Measurements from ENCODE around the gene HCN3. TPM values are rescaled to one million over a fixed set of nuclear protein-coding genes. Genes with fewer than 3 reads are reported as not detected.

Gene HCN3
- total RNA-seq, 1 experiment from 2014 or later, result 5.4 TPM

DNA sequence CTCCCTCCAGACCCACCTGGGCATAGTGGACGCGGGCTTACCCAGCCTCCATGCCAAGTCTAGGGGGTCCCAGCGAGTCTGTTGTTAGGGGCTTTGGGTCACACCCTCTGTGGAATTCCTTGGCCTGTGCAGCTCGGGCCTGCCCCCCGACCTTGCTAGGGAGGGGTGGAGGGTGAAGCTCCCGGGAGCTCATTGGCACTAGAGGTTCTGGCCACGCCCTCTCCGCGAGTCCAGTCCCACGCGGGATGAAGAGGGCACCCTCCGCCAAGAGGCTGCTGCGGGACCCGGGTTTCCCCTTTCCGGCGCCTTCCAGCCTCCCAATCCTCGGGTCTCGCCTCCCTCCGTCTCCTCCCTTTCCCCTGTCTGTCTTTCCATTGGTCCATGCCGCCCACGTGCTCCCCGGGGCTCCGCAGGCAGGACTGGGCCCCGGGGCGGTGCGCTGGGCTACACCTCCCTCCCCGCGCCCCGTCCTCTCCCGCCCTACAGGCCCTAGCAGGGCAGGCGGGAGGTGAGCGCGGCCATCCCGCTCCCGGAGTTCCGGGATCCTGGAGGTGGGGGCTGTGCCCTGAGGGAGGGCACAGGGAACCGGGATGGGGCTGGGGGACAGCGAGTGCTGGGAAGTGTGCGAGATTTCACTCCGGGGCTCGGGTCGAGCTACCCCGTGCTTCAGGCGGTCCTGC, 46.9 kb downstream of the HCN3 start:
- Mint-ChIP-seq H3K36me3 (ENCODE audit: insufficient read depth in 1 of 3, low read depth in 3 of 3) (peaks cover 3 to 39% (median 34%) of the 10 kb centered on the region in 3 experiments; a peak in 6 of 7 replicates), H3K4me3 (peak overlapping the region; percentile 93 to 96), H3K27me3 (ENCODE audit: low read depth) (no peaks in the 10 kb centered on the region; the same call in none of the 2 replicates), H3K27ac (peak overlapping the region; percentile 44 to 70 (median 59); a peak in 3 of 7 replicates), H3K9me3 (no peaks in the 10 kb centered on the region), H3K4me1 (peaks cover 36 to 38% of the 10 kb centered on the region in 2 experiments)
- no peaks in the 10 kb centered on the region for H3K79me1 ChIP-seq (ENCODE audit: insufficient read depth, low read depth, low read length, poor library complexity, severe bottlenecking)
- H4K5ac ChIP-seq (ENCODE audit: insufficient read length, low read depth, low read length), result no peak overlapping the region
- no peaks in the 10 kb centered on the region for H3K9me3 ChIP-seq (ENCODE audit: control insufficient read depth, low read depth, low read length)
- no peak overlapping the region for H3K4ac ChIP-seq (ENCODE audit: low read depth, low read length)
- no peak overlapping the region for H4K91ac ChIP-seq (ENCODE audit: insufficient read length, low read depth, low read length)
- no peaks in the 10 kb centered on the region for H4K20me1 ChIP-seq (ENCODE audit: control insufficient read depth, insufficient read depth, insufficient read length)
- peak; percentile 95 for DNase-seq
- no peak overlapping the region for H3T11ph ChIP-seq (ENCODE audit: low read length)
- H3K23me2 ChIP-seq (ENCODE audit: insufficient read length, low read depth, low read length, poor library complexity, severe bottlenecking), result peaks cover 31% of the 10 kb centered on the region
- H2BK12ac ChIP-seq (ENCODE audit: insufficient read length, low read depth, low read length), result no peak overlapping the region
- H3K18ac ChIP-seq (ENCODE audit: insufficient read length, low read depth, low read length), result peak overlapping the region; percentile 33
- no peak overlapping the region for H2AK5ac ChIP-seq (ENCODE audit: insufficient read length, low read length)
- no peak overlapping the region for H3K23ac ChIP-seq (ENCODE audit: insufficient read length, low read depth, low read length)
- no peak overlapping the region for H2BK15ac ChIP-seq (ENCODE audit: low read depth, low read length)
- no peak overlapping the region for H3K56ac ChIP-seq (ENCODE audit: insufficient read length, low read depth, low read length)
- WGBS (ENCODE audit: extremely low coverage, insufficient read length, low lambda C conversion rate), result no CpG with 5 or more reads among the region's 44 CpGs
- no peak overlapping the region for H2BK120ac ChIP-seq (ENCODE audit: low read depth, low read length, poor library complexity, severe bottlenecking)
- H3K4me1 ChIP-seq (ENCODE audit: insufficient read depth, low read length), result peaks cover 2% of the 10 kb centered on the region; the same call in 1 of the 2 replicates
- no peak overlapping the region for H2BK20ac ChIP-seq (ENCODE audit: low read depth, low read length, poor library complexity, severe bottlenecking)
- peak overlapping the region; percentile 39 for H3K9ac ChIP-seq (ENCODE audit: extremely low read depth, insufficient read length, low read length)
- no peaks in the 10 kb centered on the region for H3K79me2 ChIP-seq (ENCODE audit: insufficient read depth, low read length)
- H2AFZ ChIP-seq (ENCODE audit: low read length), result no peak overlapping the region
- peak overlapping the region; percentile 68 for H3K4me2 ChIP-seq (ENCODE audit: insufficient read depth, insufficient read length, low read length)
- no peak overlapping the region for H3K27ac ChIP-seq (ENCODE audit: insufficient read length, low read depth, low read length)
- no peaks in the 10 kb centered on the region for H3K27me3 ChIP-seq (ENCODE audit: insufficient read depth, low read length)
- TF ChIP-seq, protein P1, sequence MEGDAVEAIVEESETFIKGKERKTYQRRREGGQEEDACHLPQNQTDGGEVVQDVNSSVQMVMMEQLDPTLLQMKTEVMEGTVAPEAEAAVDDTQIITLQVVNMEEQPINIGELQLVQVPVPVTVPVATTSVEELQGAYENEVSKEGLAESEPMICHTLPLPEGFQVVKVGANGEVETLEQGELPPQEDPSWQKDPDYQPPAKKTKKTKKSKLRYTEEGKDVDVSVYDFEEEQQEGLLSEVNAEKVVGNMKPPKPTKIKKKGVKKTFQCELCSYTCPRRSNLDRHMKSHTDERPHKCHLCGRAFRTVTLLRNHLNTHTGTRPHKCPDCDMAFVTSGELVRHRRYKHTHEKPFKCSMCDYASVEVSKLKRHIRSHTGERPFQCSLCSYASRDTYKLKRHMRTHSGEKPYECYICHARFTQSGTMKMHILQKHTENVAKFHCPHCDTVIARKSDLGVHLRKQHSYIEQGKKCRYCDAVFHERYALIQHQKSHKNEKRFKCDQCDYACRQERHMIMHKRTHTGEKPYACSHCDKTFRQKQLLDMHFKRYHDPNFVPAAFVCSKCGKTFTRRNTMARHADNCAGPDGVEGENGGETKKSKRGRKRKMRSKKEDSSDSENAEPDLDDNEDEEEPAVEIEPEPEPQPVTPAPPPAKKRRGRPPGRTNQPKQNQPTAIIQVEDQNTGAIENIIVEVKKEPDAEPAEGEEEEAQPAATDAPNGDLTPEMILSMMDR (conservative IDR thresholded peaks at IDR 0.05), result no peak
- no peak overlapping the region for H2BK5ac ChIP-seq (ENCODE audit: insufficient read length, low read length)
- H4K8ac ChIP-seq (replicated peaks; ENCODE audit: insufficient read length, low read depth, low read length), result no peak overlapping the region
- H3K14ac ChIP-seq (ENCODE audit: insufficient read depth, low read length), result no peak overlapping the region; the same call in 1 of the 2 replicates

All from H9 (cell line).